ENCODE results near the gene BBS12.

BBS12 gene

DNA sequence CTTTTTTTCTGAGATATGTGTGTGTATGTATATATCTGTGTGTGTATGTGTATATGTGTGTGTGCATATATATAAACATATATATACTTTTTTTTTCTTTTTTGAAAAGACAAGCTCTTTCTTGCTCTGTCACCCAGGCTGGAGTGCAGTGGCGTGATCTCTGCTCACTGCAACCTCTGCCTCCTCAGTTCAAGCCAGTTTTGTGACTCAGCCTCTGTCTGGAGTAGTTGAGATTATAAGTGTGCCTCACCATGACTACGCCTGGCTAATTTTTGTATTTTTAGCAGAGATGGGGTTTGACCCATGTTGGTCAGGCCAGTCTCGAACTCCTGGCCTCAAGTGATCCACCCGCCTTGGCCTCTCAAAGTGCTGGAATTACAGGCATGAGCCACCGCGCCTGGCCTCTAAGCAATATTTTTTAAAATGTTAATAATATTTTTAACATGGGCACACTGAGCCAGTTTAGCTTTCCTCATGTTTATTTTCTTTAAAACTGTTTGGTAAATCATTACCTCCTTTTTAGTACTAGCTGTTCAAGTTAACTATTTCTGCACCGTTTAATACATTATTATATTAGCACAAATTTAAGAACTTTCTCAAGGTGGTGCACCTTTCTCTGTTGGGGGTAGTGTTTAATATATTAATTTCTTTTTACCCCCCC lies 33.3 kb downstream of the BBS12 start:
- Histone ChIP-seq H3F3A (ENCODE audit: low read depth) (no peaks in the 10 kb centered on the region), H3K79me2 (ENCODE audit: insufficient read depth, low read length) (no peaks in the 10 kb centered on the region), H3K36me3 (ENCODE audit: insufficient read depth, low read length) (no peaks in the 10 kb centered on the region), H3K4me2 (ENCODE audit: low read depth, low read length, poor library complexity, severe bottlenecking) (no peak overlapping the region), H2AFZ (ENCODE audit: low read length) (no peak overlapping the region), H3K27me3 (ENCODE audit: insufficient read depth, low read length, poor library complexity, severe bottlenecking) (no peaks in the 10 kb centered on the region), H3K9ac (ENCODE audit: low read depth, low read length, poor library complexity, severe bottlenecking) (no peak overlapping the region), H3K4me3 (ENCODE audit: low read length, poor library complexity, severe bottlenecking) (no peak overlapping the region), H4K20me1 (ENCODE audit: insufficient read depth, low read length, poor library complexity, severe bottlenecking) (no peaks in the 10 kb centered on the region), H3K9me3 (ENCODE audit: insufficient read depth, low read depth, low read length) (no peaks in the 10 kb centered on the region), H3K9me2 (replicated peaks; ENCODE audit: low read depth, low read length) (no peaks in the 10 kb centered on the region), H3K4me1 (ENCODE audit: insufficient read depth, low read length, poor library complexity, severe bottlenecking) (no peaks in the 10 kb centered on the region)
- no peak for TF ChIP-seq EZH2phosphoT487 (IDR thresholded peaks at IDR 0.05; ENCODE audit: borderline replicate concordance)
- TF ChIP-seq, protein P1, sequence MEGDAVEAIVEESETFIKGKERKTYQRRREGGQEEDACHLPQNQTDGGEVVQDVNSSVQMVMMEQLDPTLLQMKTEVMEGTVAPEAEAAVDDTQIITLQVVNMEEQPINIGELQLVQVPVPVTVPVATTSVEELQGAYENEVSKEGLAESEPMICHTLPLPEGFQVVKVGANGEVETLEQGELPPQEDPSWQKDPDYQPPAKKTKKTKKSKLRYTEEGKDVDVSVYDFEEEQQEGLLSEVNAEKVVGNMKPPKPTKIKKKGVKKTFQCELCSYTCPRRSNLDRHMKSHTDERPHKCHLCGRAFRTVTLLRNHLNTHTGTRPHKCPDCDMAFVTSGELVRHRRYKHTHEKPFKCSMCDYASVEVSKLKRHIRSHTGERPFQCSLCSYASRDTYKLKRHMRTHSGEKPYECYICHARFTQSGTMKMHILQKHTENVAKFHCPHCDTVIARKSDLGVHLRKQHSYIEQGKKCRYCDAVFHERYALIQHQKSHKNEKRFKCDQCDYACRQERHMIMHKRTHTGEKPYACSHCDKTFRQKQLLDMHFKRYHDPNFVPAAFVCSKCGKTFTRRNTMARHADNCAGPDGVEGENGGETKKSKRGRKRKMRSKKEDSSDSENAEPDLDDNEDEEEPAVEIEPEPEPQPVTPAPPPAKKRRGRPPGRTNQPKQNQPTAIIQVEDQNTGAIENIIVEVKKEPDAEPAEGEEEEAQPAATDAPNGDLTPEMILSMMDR (conservative IDR thresholded peaks at IDR 0.05; ENCODE audit: low read length) = no peak

DNA sequence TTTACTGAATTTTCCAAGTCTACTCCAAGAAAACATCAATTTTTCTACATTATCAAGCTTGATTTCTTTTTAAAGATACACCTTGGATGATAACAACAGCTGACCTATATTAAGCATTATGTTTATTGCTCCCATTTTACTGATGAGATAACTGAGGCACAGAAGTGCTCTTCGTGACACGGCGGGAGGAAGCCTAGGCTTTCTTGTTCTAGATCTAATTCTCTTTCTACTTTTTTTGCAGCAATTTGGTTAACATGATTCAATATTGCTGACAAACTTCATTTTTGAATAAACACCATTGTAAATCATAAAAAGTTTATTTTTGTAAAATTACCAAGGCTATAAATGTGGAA lies 33.8 kb downstream of the BBS12 start:
- H3K36me3 ChIP-seq (ENCODE audit: insufficient read depth, low read length) = no peaks in the 10 kb centered on the region
- H3K27me3 ChIP-seq (ENCODE audit: insufficient read depth, low read length, poor library complexity, severe bottlenecking) = no peaks in the 10 kb centered on the region
- no peaks in the 10 kb centered on the region for H3K9me3 ChIP-seq (ENCODE audit: insufficient read depth, low read depth, low read length)
- H3K4me3 ChIP-seq (ENCODE audit: low read length, poor library complexity, severe bottlenecking) = no peak overlapping the region
- no peak overlapping the region for H2AFZ ChIP-seq (ENCODE audit: low read length)
- H3K4me1 ChIP-seq (ENCODE audit: insufficient read depth, low read length, poor library complexity, severe bottlenecking) = no peaks in the 10 kb centered on the region
- H3K4me2 ChIP-seq (ENCODE audit: low read depth, low read length, poor library complexity, severe bottlenecking) = no peak overlapping the region
- no peaks in the 10 kb centered on the region for H3F3A ChIP-seq (ENCODE audit: low read depth)
- no peaks in the 10 kb centered on the region for H3K79me2 ChIP-seq (ENCODE audit: insufficient read depth, low read length)
- no peaks in the 10 kb centered on the region for H4K20me1 ChIP-seq (ENCODE audit: insufficient read depth, low read length, poor library complexity, severe bottlenecking)
- TF ChIP-seq EZH2phosphoT487 (IDR thresholded peaks at IDR 0.05; ENCODE audit: borderline replicate concordance) = no peak
- TF ChIP-seq, protein P1 (conservative IDR thresholded peaks at IDR 0.05; ENCODE audit: low read length) = no peak
- H3K9ac ChIP-seq (ENCODE audit: low read depth, low read length, poor library complexity, severe bottlenecking) = no peak overlapping the region
- H3K9me2 ChIP-seq (replicated peaks; ENCODE audit: low read depth, low read length) = no peaks in the 10 kb centered on the region

DNA sequence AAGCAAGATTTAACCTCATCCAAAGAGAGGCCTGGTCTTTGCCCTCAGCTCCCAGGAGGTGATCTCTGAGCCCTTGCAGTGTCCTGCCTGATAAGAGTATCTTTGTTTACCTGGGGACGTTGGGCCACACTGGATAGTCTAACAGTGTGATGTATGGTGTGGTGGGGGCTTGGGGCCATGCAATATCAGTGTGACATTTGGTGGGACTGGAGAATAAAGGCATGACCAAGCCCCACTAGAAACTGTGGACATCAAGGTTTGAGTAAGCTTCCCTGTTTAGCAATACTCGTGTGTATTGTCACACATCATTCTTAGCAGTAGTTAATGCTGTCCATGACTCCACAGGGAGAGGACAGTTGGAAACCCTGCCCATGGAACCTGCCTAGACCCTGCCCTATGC lies 34.4 kb downstream of the BBS12 start:
- no peak overlapping the region for H3K4me3 ChIP-seq (ENCODE audit: low read length, poor library complexity, severe bottlenecking)

More for the DNA sequence above, 34.4 kb downstream of the BBS12 start:
- Histone ChIP-seq H3F3A (ENCODE audit: low read depth) (no peaks in the 10 kb centered on the region), H2AFZ (ENCODE audit: low read length) (no peak overlapping the region), H3K9me2 (replicated peaks; ENCODE audit: low read depth, low read length) (no peaks in the 10 kb centered on the region), H3K4me1 (ENCODE audit: insufficient read depth, low read length, poor library complexity, severe bottlenecking) (no peaks in the 10 kb centered on the region), H4K20me1 (ENCODE audit: insufficient read depth, low read length, poor library complexity, severe bottlenecking) (no peaks in the 10 kb centered on the region), H3K9ac (ENCODE audit: low read depth, low read length, poor library complexity, severe bottlenecking) (no peak overlapping the region), H3K9me3 (ENCODE audit: insufficient read depth, low read depth, low read length) (no peaks in the 10 kb centered on the region), H3K79me2 (ENCODE audit: insufficient read depth, low read length) (no peaks in the 10 kb centered on the region), H3K36me3 (ENCODE audit: insufficient read depth, low read length) (no peaks in the 10 kb centered on the region), H3K4me2 (ENCODE audit: low read depth, low read length, poor library complexity, severe bottlenecking) (no peak overlapping the region), H3K27me3 (ENCODE audit: insufficient read depth, low read length, poor library complexity, severe bottlenecking) (no peaks in the 10 kb centered on the region)
- TF ChIP-seq, protein P1 (conservative IDR thresholded peaks at IDR 0.05; ENCODE audit: low read length) = no peak
- no peak for TF ChIP-seq EZH2phosphoT487 (IDR thresholded peaks at IDR 0.05; ENCODE audit: borderline replicate concordance)
